Hepatocyte (in vitro differentiated cells): ENCODE results near the gene RAP1GAP2. TPM values are rescaled to one million over a fixed set of nuclear protein-coding genes. Genes with fewer than 3 reads are reported as not detected.
A peak's percentile ranks its signal among the peaks of the same experiment; 100 is the strongest.

ENCODE experiments used
- DNase-seq: peaks from one replicate; pipeline ENCODE4 v3.0.0-alpha.2; 2016; ENCODE audit warnings: low spot score
- H2AFZ ChIP-seq: fragments of 200-600 bp; sonication (generic); 2 replicates; pipeline ENCODE4 v1.6.0; 2016; ENCODE audit warnings: antibody characterized with exemption, mild to moderate bottlenecking
- H3K27ac ChIP-seq: fragments of 200-600 bp; sonication (generic); 2 replicates; pipeline ENCODE4 v1.5.1; 2016; ENCODE audit warnings: mild to moderate bottlenecking
- H3K27me3 ChIP-seq: fragments of 200-600 bp; sonication (generic); 2 replicates; pipeline ENCODE4 v1.6.1; 2016
- H3K36me3 ChIP-seq: fragments of 200-600 bp; sonication (generic); replicated peaks from 2 replicates; pipeline ENCODE4 v1.5.1; 2016; ENCODE audit warnings: low read depth; ENCODE audit not compliant: insufficient read depth
- H3K4me1 ChIP-seq: fragments of 200-600 bp; sonication (generic); 2 replicates; pipeline ENCODE4 v1.5.1; 2016; ENCODE audit warnings: mild to moderate bottlenecking, moderate library complexity; ENCODE audit not compliant: insufficient read depth
- H3K4me2 ChIP-seq: fragments of 200-600 bp; sonication (generic); 2 replicates; pipeline ENCODE4 v1.6.0; 2016
- H3K4me3 ChIP-seq: fragments of 200-600 bp; sonication (generic); 2 replicates; pipeline ENCODE4 v1.5.1; 2016; ENCODE audit warnings: mild to moderate bottlenecking
- H3K79me2 ChIP-seq: fragments of 200-600 bp; sonication (generic); 2 replicates; pipeline ENCODE4 v1.6.0; 2017; ENCODE audit warnings: mild to moderate bottlenecking
- H3K9me2 ChIP-seq: fragments of 200-600 bp; sonication (generic); replicated peaks from 2 replicates; pipeline ENCODE4 v1.6.0; 2017; ENCODE audit warnings: mild to moderate bottlenecking; ENCODE audit not compliant: insufficient read depth
- H3K9me3 ChIP-seq: fragments of 200-600 bp; sonication (generic); 2 replicates; pipeline ENCODE4 v1.5.1; 2016; ENCODE audit warnings: low read depth, mild to moderate bottlenecking
- H4K20me1 ChIP-seq: fragments of 200-600 bp; sonication (generic); 2 replicates; pipeline ENCODE4 v1.6.0; 2016; ENCODE audit warnings: mild to moderate bottlenecking; ENCODE audit not compliant: insufficient read depth, poor library complexity, severe bottlenecking
- EZH2 ChIP-seq: fragments of 200-600 bp; sonication (generic); IDR thresholded peaks from 2 replicates; pipeline ENCODE4 v1.6.1; 2016; ENCODE audit warnings: antibody characterized with exemption, mild to moderate bottlenecking, borderline replicate concordance
- EZH2phosphoT487 ChIP-seq: fragments of 200-600 bp; sonication (generic); IDR thresholded peaks from one replicate; pipeline ENCODE4 v1.6.1; 2018; ENCODE audit warnings: antibody characterized with exemption, mild to moderate bottlenecking, low read depth, moderate library complexity; ENCODE audit not compliant: unreplicated experiment, severe bottlenecking
- WGBS: methylation state at CpG from one replicate; pipeline ENCODE4 v1.1.6; 2016; ENCODE audit warnings: low lambda C conversion rate; ENCODE audit errors: missing lambda C conversion rate; 5-methylcytosine and 5-hydroxymethylcytosine counted together
- polyA plus RNA-seq: library from polyadenylated mRNA; unstranded; fragments of >200 nt; fragmentation: Nextera tagmentation; extraction: Ambion mirVana; gene quantifications from 2 replicates; pipeline ENCODE4 v1.2.1, GENCODE V29; 2016
- total RNA-seq: library from RNA; depleted of rRNA; stranded (reverse); fragments of >200 nt; gene quantifications from 2 replicates; pipeline ENCODE4 v1.2.3, GENCODE V29; 2014
- TF ChIP-seq, protein P1 (sequence below): fragments of 200-600 bp; sonication (generic); IDR thresholded peaks from 2 replicates; pipeline ENCODE4 v1.5.1; 2016; ENCODE audit warnings: antibody characterized with exemption, mild to moderate bottlenecking; ENCODE audit not compliant: poor library complexity

Gene RAP1GAP2
- total and polyA plus RNA-seq, 2 experiments from 2014 or later, result 3.0 to 10.0 TPM

DNA sequence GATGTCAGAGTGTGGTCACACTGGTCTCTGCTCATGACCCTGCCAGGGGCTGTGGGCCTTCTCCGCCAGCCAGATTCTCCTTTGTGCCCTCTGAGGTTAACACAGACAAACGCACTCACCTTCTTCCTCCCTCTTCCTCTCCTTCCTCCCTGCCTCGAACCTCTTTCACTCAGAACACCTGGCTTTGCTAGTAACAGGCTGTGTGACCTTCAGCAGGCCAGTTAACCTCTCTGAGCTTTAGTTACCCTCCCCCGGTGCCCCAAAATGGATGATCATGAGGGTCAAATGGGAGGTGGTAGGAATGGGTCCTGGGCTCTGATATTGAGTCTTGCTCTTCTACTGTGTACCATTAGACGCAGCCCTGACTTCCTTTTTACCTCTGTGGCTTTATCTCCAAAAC is 140.1 kb downstream of the RAP1GAP2 start:
- Histone ChIP-seq H3K36me3 (no peaks in the 10 kb centered on the region), H3K4me1 (peaks cover 14% of the 10 kb centered on the region), H3K79me2 (no peaks in the 10 kb centered on the region), H3K4me2 (no peak overlapping the region), H3K27ac (no peak overlapping the region), H3K4me3 (no peak overlapping the region), H3K27me3 (no peaks in the 10 kb centered on the region), H3K9me2 (no peaks in the 10 kb centered on the region), H3K9me3 (no peaks in the 10 kb centered on the region), H4K20me1 (no peaks in the 10 kb centered on the region), H2AFZ (no peak overlapping the region)
- DNase-seq, result no peak
- TF ChIP-seq, protein P1, sequence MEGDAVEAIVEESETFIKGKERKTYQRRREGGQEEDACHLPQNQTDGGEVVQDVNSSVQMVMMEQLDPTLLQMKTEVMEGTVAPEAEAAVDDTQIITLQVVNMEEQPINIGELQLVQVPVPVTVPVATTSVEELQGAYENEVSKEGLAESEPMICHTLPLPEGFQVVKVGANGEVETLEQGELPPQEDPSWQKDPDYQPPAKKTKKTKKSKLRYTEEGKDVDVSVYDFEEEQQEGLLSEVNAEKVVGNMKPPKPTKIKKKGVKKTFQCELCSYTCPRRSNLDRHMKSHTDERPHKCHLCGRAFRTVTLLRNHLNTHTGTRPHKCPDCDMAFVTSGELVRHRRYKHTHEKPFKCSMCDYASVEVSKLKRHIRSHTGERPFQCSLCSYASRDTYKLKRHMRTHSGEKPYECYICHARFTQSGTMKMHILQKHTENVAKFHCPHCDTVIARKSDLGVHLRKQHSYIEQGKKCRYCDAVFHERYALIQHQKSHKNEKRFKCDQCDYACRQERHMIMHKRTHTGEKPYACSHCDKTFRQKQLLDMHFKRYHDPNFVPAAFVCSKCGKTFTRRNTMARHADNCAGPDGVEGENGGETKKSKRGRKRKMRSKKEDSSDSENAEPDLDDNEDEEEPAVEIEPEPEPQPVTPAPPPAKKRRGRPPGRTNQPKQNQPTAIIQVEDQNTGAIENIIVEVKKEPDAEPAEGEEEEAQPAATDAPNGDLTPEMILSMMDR, result no peak
- TF ChIP-seq EZH2, result no peak
- no peak for TF ChIP-seq EZH2phosphoT487
- WGBS, result 93% methylated on average over 5 of the region's 5 CpGs

DNA sequence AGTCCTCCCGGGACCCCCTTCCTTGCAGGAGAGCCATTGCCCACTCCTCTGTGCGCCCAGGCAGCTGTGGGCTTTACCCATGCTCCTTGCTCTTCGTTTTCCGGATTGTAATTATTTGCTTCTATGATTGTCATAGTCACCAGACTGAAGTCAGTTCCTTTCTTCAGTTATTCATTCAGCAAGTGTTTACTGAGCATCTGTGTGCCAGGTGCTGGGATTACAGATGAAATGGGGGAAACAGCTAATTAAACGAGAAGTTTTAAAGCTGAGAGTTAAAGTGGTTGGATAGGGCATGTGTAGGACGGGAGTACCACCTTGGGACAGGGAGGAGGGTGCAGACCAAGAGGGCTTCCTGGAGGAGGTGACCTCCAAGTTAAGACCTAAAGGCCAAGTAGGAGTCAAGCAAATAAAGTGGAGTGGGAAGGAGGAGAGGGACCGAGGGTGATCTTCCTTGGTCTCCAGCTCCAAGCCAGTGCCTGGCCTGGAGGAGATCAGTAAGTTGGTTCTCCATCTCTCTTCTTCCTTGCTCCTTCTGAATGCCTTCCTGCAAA is 140.6 kb downstream of the RAP1GAP2 start:
- Histone ChIP-seq H3K79me2 (no peaks in the 10 kb centered on the region), H3K27me3 (no peaks in the 10 kb centered on the region), H2AFZ (no peak overlapping the region), H3K9me3 (no peaks in the 10 kb centered on the region), H3K4me2 (no peak overlapping the region), H3K36me3 (no peaks in the 10 kb centered on the region), H4K20me1 (no peaks in the 10 kb centered on the region), H3K27ac (no peak overlapping the region), H3K4me1 (peaks cover 11% of the 10 kb centered on the region), H3K9me2 (no peaks in the 10 kb centered on the region), H3K4me3 (no peak overlapping the region)
- DNase-seq, result no peak
- WGBS, result 85% methylated on average over 7 of the region's 7 CpGs
- no peak for TF ChIP-seq EZH2
- no peak for TF ChIP-seq EZH2phosphoT487
- TF ChIP-seq, protein P1, result no peak

DNA sequence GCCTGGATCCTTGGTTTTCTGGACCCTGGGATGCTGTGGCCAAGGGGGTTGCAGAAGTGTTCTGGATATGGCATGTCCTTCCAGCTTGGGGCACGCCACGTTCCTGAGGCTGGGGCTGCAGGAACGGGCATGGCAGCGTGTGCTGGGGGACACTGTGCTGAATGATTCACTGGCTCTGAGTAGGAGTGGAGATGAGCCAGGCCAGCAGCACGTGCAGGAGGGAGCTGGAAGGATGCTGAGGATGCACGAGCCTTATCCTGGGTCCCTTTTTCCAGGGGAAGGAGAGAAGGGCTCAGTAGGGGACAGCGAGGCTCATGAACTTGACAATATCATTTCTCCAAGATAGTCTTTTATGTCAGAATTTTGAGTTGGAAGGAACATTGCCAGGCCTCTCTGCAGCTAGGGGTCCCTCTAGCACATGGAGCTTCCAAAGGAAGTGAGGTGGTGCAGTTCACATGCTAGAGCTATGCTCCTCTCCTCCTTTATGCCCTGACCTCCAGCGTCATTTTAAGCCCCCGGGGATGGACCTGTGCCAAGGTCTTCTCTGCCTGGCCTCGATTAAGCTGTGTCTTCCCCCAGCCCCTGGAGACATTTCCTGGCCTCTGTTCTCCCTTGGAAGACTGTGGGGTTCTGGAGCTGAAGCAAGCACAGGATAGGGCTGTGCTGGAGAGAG is 141.2 kb downstream of the RAP1GAP2 start:
- 71% methylated on average over 10 of the region's 10 CpGs for WGBS
- H3K4me1 ChIP-seq, result peaks cover 8% of the 10 kb centered on the region
- H3K27me3 ChIP-seq, result no peaks in the 10 kb centered on the region
- no peak overlapping the region for H3K27ac ChIP-seq
- no peak overlapping the region for H2AFZ ChIP-seq
- H3K36me3 ChIP-seq, result no peaks in the 10 kb centered on the region
- no peak for TF ChIP-seq EZH2
- TF ChIP-seq, protein P1, result peak; percentile 2
- H3K4me2 ChIP-seq, result no peak overlapping the region
- no peaks in the 10 kb centered on the region for H3K9me2 ChIP-seq
- H4K20me1 ChIP-seq, result no peaks in the 10 kb centered on the region
- H3K79me2 ChIP-seq, result no peaks in the 10 kb centered on the region
- no peak for DNase-seq
- no peaks in the 10 kb centered on the region for H3K9me3 ChIP-seq
- H3K4me3 ChIP-seq, result no peak overlapping the region
